HL-60 (cell line): ENCODE data around the gene OR2T12.

Source experiments
- GABPA ChIP-seq: IDR thresholded peaks from 2 replicates; pipeline ENCODE4 v1.6.1; 2012; ENCODE audit warnings: low read depth
- POLR2AphosphoS5 ChIP-seq: IDR thresholded peaks from 2 replicates; pipeline ENCODE4 v1.6.1; 2012; ENCODE audit warnings: low read depth
- TF ChIP-seq, protein P1 (sequence below): IDR thresholded peaks from one replicate; pipeline ENCODE4 v1.5.1; 2011; ENCODE audit warnings: low read length, control low read depth, inconsistent platforms; ENCODE audit not compliant: insufficient read depth

DNA sequence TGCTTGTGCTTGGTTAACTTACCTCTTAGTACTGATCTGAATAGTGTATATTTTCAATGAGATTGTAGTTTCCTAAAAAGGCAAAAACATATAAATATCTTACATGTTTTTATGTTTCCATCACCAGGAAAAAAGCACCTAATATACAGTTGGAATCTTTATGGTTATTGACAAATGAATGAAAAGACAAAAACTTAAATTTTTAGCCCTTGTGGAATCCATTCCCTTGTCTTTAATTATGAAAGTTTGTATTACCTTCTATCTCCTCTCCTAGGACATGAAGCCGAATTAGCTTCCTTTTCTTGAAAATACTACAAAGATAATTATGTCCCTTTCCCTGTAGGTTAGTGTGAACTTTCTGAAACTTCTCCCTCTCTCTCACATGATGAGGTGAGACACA is at the start of gene OR2T12:
- TF ChIP-seq, protein P1, sequence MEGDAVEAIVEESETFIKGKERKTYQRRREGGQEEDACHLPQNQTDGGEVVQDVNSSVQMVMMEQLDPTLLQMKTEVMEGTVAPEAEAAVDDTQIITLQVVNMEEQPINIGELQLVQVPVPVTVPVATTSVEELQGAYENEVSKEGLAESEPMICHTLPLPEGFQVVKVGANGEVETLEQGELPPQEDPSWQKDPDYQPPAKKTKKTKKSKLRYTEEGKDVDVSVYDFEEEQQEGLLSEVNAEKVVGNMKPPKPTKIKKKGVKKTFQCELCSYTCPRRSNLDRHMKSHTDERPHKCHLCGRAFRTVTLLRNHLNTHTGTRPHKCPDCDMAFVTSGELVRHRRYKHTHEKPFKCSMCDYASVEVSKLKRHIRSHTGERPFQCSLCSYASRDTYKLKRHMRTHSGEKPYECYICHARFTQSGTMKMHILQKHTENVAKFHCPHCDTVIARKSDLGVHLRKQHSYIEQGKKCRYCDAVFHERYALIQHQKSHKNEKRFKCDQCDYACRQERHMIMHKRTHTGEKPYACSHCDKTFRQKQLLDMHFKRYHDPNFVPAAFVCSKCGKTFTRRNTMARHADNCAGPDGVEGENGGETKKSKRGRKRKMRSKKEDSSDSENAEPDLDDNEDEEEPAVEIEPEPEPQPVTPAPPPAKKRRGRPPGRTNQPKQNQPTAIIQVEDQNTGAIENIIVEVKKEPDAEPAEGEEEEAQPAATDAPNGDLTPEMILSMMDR, result no peak
- TF ChIP-seq POLR2AphosphoS5 (no peak), GABPA (no peak)
